ENCODE data around the gene FNDC3B. TPM values are rescaled to one million over a fixed set of nuclear protein-coding genes. Genes with fewer than 3 reads are reported as not detected.
"Not testable (repeated sequence)": the region's sequence is repeated elsewhere in the genome, so short reads cannot be mapped to it uniquely, and the experiment has no call there.

Gene FNDC3B
- polyA plus RNA-seq (2013, experiment 1 of 2; ENCODE audit: insufficient read length): 69.4 TPM
- 84.2 TPM for polyA plus RNA-seq (2013, experiment 2 of 2; ENCODE audit: insufficient read length)

DNA sequence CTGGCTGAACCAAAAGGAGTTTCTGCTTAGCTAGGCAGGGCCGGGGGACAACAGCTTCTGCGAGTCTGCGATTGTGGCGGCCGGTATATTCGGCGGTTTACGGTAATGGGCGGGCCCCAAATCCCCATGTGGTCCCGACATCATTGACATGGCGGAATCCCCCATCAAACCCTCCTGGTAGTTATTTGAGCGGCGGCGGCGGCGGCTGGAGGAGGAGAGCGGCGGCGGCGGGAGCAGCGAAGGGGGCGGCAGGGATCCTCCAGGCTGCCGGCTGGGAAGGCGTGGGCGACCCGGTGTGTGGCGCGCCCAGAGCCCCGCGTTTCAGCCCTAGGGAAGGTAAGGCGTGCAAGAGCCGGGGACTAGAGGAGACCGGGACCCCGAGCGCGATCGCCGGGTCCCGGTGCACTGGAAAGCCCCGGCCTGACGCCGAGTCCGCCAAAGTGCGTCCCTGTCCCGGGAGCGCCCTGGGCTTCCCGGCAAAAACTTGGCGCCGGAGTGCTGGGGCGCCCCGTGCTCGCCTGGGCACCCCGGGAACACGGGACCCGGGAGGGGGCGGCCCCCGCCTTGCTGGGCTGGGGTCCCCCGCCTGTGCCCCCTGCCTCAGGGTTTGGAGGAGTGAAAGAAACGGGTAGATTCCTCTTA is at the start of gene FNDC3B:
TSS of gene FNDC3B (plus strand) at position 143 of the 642 bp plus-strand sequence. CDS start 72,902 bp downstream, outside the sequence.
- peak; percentile 96 for DNase-seq

DNA sequence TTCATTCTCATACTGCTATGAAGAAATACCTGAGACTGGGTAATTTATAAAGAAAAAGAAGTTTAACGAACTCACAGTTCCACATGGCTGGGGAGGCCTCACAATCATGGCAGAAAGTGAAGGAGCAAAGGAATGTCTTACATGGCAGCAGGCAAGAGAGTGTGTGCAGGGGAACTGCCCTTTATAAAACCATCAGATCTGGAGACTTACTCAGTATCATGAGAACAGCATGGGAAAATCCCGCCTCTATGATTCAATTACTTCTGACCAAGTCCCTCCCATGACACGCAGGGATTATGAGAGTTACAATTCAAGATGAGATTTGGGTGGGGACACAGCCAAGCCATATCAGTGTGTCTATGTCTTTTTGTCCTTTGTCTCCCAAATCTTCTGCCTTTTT is 49.1 kb upstream of the FNDC3B start:
- DNase-seq: not testable (repeated sequence)

DNA sequence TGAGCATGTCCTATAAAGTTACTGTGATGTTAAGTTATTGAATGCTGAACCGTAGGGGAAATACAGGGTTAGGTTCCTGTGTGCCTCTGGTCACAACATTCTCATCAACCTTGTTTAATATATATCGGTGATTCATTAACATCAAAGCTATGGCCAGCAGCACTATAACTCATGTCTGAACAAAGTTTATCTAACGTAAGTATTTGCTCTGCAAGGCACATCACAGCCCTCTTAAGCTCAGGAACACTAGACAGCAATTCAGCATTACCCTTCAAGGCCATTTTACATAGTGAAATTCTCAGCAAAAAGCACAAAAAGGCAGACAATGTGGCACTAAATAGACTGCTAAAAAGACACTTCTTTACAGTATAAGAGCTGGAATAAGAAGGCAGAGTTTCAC is 48.2 kb upstream of the FNDC3B start:
- no peak for DNase-seq

DNA sequence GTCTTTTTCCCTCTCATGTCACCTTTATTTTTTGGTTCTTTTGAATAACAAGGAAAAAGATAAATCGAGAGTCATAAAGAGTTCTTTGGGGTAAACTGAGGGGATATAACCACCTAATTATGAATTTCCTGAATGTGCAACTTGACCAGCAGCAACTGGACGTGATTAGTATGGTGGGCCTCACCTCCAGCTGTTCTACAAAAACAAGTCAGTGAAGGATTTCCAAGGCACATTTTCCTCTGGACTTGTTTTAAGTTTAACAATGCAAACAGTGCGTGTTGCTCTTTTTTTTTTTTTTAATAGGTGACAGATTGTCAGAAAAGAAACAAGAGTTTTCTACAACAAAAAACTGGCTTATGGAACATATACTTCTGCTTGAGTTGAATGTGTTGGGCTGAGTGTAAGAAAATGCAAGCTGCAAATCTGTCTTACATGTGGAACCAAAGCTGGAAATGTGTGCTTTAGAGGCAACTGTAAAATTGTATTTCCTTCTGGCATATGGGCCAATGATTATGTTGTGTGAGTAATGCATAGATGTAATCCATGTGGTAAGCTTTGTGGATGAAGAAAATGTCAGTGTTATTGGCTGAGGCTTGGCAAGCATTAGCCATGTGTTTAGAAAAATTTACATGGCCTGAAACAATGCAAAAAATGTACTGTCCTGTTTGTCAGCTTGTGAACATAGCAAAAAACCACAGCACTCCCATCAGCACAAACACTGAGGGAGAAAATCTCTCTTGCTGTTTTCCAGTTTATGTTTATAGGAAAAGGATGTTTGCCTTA is 44.5 kb upstream of the FNDC3B start:
- DNase-seq: peak; percentile 92

DNA sequence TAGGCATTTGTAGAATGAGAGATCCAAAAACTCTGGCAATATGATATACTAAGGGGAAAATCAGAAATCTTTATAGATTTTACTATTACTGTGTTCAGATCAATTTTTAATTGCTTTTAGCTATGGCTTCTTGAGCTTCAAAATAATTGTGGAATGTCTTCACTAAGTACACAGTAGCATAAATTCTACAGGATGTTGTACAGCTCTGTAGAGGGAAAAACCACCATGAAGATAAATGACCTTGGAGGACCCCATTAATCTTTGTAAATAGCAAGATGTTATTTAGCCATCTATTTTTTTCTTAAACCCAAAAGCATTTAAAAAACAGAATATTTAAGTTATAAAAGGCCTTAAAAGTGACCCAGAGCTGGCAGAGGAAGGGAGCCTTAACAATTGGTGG is 43.9 kb upstream of the FNDC3B start:
- DNase-seq: no peak

DNA sequence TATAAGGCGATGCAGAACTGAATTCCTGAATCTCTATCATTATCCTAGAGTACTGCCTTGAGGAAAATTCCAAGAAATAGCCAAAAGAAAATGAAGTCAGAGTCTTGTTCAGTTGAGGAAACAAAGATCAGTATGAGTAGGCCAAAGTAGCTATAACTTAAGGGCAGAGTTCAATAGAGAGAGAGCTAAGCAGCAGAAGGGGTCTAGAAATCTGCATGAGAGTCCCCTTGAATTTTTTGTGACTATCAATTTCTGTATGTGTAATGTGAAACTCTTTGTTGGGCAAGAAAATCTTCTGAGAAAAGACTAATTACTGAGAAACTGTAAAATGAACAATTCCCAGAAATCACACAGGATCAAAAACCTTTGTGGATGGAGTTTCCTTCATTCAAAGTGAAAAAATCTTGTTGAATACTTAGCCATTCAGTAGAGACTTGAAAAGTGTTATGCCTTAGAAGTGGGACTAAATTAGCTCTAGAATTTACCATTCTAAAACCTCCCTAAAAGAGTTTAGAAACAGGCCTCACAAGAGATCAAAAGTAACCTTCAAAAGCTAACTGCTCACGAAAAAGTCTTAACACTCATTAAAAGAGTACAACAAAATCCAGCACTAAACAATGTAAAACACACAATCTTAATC is 43.1 kb upstream of the FNDC3B start:
- DNase-seq: no peak

DNA sequence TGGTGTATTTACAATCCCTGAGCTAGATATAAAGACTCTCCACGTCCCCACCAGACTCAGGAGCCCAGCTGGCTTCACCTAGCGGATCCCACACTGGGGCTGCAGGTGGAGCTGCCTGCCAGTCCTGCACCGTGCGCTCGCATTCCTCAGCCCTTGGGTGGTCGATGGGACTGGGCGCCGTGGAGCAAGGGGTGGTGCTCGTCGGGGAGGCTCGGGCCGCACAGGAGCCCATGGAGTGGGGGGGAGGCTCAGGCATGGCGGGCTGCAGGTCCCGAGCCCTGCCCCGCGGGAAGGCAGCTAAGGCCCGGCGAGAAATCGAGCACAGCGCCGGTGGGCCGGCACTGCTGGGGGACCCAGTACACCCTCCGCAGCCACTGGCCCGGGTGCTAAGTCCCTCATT is 40.6 kb upstream of the FNDC3B start:
- not testable (repeated sequence) for DNase-seq

DNA sequence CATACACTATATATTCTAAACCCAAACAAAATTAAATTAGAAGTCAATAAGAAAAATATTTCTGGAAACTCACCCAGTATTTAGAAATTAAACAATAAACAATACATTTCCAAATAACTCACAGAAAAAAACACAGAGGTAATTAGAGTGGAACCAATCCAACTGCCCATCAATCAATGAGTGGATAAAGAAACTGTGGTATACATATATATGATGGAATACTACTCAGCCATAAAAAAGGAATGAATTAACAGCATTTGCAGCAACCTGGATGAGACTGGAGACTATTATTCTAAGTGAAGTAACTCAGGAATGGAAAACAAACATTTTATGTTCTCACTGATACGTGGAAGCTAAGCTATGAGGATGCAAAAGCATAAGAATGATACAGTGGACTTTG is 37.8 kb upstream of the FNDC3B start:
- not testable (repeated sequence) for DNase-seq

DNA sequence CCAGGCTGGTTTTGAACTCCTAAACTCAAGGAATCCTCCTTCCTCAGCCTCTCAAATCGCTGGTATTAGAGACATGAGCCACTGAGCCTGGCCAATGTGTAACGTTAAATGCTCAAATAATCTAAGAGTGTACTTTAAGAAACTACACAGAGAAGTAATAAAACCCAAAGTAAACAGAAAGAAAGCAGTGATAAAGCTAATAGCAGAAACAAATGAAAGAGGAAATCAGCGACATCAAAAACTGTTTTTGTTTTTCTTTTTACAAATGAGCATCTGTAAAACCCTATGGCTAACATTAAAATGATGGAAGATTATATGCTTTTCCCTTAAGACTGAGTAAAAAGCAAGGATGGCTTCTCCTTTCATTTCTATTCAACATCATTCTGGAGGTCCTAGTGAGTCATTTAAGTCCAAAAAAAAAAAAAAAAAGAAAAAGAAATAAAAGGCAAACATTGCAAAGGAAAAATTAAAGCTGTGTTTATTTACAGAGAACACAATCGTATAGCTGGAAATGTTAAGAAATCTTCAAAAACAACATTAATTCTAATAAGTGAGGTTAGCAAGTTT is 36.8 kb upstream of the FNDC3B start:
- no peak for DNase-seq

DNA sequence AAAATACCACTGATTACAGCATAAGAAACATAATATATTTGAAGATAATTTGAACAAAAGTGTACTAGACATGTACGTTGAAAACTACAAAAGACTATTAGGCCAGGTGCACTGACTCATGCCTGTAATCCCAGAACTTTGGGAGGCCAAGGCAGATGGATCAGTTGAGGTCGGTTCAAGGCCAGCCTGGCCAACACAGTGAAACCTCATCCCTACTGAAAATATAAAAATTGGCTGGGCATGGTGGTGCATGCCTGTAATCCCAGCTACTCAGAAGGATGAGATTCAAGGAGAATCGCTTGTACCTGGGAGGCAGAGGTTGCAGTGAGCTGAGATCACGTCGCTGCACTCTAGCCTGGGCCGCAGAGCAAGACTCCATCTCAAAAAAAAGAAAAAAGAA is 36.2 kb upstream of the FNDC3B start:
- DNase-seq: no peak

DNA sequence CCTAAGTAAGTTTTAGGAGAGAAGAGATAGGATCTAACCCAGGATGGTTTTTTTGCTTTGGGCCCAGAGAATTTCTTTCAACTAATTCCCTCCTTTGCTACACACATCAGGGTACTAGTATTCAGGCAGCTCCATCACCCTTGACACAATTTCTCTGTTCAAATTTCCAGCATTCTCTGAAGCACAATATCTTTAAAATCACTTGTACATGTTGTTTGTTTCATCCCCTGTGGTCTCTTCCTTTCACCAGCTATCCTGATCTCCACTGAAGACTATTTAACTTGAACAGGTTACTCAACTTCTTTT is 32.4 kb upstream of the FNDC3B start:
- no peak for DNase-seq

DNA sequence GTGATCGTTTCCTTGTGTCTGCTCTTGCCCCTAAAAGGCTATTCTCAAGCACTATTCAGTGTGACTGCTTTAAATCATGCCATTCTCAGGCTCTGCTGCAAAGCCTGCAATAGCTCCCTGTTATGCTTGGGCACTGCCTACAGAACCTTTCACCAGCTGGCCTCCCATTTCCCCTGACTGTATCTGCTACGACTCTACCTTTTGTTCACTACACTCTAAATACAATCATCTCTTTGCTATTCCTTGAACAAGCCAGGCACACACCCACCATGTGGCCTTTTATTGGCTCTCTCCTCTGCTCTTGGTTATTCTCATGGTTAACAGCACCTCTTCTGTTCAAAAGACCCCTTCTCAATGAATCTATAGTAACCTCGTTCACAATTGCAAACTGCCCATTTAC is 29.6 kb upstream of the FNDC3B start:
- DNase-seq: no peak

DNA sequence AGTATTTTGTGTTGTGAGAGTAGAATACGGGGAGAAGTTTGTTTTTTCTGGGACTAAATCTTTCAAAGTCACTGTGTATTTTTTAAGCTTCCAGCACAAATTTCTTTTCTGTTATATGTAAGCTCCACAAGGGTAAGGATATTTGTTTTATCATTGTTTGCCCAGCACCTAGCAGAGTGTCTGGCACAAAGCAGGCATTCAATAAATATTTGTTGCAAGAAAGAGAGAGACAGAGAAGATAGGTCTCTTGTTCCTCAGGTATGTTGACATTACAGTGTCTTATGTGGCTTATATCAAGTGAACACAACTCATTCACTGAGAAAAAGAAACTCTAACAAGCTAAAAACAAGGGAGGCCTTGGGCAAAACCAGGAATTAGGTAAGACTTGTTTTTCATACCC is 26.6 kb upstream of the FNDC3B start:
- DNase-seq: no peak

DNA sequence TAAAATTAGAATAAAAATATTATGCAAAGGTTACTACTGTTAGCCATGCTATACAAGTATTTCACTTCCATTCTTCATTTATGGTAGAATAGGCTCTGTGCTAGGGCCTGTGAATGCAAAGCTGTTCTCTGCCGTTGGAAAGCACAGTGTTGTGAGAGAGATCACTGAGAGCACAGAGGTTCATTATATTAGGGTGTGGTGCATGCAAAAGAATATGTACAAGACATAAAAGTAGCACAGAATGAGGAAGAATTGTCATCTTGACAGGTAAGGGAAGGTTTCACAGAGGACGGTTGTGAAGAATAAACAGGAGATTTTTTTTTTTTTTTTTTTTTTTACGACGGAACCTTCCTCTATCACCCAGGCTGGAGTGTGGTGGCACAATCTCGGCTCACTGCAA is 25.2 kb upstream of the FNDC3B start:
- DNase-seq: no peak

DNA sequence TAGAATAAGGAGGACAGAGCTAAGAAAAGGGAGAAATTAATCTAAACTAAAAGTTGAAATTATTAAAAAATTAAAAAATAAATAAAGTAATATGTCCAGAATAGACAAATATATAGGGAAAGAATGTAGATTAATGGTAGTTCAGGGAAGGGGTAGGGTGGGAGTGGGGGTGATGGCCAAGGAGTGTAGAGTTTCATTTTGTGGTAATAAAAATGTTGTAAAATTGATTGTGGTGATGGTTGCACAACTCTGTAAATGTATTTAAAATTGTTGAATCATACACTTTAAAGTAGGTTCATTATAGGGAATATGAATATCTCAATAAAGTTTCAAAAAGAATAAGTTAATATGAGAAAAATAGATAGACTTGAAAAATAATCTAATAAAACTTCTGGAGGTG is 21.0 kb upstream of the FNDC3B start:
- DNase-seq: no peak

DNA sequence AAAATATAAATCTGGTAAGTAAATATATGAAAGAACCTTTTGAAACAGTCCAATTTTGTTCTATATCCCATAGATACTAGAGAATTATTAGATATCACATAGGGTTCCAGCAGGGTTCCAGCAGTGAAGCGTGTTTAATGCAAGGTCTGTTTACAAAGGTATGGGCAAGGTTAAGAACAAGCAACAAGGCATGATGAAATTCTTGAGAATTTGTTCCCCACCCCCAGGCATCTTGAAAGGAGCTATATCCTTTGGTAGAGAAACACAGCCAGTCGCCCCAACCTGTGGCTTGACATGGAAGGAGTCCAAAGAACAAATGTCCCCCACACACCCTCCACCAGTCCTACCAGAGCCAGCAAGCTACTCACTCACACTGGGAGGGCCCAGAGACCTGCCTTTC is 18.6 kb upstream of the FNDC3B start:
- DNase-seq: no peak

DNA sequence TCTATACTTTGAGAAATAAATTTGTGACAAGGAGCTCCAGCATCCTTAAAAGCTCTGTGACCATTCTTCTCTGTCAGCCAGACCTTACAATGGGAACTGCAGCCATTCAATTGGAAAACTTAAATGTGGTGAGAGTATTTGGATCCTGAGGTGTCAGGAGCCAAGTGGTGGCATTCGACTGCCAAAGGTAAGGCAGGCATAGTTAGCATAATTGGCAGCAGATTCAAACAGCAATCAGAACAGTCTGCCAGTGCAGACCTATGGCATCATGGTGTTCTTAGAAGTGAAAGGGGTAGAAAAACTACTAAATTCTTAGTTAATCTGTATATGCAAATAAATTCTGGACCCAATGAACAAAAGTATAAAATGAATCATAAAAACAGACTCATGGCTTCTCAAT is 18.2 kb upstream of the FNDC3B start:
- DNase-seq: no peak

DNA sequence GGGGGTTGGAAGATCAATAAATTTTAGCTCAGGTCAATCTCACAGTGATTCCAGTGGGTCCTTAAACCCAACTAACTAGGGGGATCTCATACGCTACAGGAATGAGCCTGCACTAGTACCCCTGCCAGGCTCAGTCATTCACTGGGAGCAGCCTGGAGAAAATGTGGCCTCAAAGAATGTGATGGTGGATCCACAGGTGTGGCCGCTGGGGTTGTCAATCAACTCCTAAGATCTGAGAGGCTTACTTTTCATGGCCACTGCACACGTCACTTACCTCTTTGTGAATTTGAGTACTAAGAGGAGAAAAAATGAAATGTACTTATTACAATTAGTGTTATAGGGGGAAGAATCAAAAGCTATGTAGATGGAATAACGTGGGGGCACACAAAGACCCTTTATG is 17.5 kb upstream of the FNDC3B start:
- DNase-seq: no peak

DNA sequence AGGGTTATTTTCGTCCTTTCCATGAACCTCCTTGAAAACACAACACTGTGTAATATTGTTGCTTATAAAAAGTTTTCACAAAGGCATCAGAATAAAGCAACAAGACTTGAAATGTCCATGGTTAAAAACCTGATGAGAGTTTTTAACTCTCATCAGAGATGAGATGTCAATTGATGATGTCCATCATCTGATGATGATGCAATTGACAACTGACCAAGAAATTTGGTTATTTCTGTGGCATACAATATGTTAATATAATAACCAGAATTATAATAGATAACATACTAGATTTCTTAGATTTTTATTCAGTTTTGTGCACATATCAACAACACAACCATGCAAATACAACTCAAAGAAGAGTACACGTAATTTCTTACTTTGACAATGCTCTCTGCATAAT is 15.5 kb upstream of the FNDC3B start:
- no peak for DNase-seq

DNA sequence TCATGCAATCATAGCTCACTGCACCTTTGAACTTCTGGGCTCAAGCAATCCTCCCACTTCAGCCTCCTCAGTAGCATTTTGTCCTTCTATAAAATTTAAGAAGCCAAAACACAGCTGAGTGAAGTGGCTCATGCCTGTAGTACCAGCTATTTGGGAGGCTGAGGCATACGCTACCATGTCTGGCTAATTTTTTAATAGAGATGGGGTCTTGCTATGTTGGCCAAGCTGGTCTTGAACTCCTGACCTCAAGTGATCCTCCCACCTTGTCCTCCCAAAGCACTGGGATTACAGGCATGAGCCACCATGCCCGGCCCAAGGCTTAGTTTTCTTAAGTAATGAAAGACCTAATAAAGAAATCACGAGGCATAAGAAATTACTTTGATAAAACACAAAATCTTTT is 14.7 kb upstream of the FNDC3B start:
- DNase-seq: no peak

DNA sequence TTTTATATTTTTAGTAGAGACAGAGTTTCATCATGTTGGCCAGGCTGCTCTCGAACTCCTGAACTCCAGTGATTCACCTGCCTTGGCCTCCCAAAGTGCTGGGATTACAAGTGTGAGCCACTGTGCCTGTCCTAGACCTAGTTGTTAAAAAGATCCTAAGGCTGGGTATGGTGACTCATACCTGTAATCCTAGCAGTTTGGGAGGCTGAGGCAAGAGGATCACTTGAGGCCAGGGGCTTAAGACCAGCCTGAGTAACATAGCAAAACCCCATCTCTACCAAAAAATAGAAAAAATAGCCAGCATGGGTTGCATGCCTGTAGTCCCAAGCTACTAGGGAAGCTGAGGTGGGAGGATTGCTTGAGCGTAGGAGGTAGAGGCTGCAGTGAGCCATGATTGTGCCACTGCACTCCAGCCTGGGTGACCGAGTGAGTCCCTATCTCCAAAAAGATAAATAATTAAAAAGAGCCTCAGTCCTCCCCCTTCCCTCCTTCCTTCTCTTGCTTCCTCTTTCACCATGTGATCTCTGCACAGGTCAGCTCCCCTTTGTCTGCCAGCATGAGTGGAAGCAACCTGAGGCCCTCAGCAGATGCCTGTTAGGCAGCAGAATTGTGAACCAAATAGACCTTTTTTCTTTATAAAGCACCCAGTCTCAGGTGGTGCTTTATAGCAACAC is 9.8 kb upstream of the FNDC3B start:
- no peak for DNase-seq

DNA sequence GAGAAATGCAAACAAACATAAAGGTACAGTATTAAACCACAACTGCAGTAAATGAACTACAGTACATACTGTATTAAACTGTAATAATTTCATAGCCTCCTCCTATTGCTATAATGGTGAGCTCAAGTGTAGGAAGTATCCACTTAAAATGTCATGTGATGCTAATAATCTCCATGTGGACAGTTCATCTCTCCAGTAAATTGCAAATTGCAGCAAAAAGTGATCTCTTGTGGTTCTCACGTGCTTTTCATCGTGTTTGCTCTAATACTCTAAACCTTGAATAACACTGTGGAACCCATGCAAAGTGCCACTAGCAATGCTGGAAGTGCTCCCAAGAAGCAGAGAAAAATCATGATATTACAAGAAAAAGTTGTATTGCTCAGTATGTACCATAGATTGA is 9.2 kb upstream of the FNDC3B start:
- no peak for DNase-seq

DNA sequence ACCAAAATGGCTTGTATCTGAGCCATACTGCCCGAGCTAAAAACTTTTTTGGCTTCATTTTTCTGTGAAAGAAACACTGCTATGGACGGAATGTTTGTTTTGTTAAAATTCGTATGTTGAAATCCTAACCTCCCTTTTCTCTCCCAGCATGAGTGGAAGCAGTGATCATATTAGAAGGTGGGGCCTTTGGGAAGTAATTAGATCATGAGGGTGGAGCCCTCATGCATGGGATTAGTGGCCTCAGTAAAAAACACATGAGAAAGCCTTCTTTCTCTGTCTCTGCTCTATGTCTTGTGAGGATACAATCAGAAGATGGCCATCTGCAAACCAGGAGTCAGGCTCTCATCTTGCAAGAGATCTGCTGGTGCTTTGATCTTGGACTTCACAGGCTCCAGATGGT is 7.4 kb upstream of the FNDC3B start:
- no peak for DNase-seq
